ENCODE results near the gene ETHE1.

ETHE1 gene

GRCh38 chr19:43503501-43504425 is 23.2 kb downstream of the ETHE1 start:
- peak; percentile 88 for DNase-seq
- in situ Hi-C loops (cut with HindIII; ENCODE audit: low pct_ligation_motif_present, low sequenced_read_pairs), result no loop called here
- no peak for TF ChIP-seq CTCF (IDR thresholded peaks at IDR 0.05; ENCODE audit: low read depth, low read length, missing control alignments)
- Histone ChIP-seq H3K27ac (peak overlapping the region; percentile 4), H3K4me3 (ENCODE audit: low read depth, low read length) (peak overlapping the region; percentile 77), H3K36me3 (replicated peaks) (peaks cover 5% of the 10 kb centered on the region), H3K27me3 (replicated peaks) (no peaks in the 10 kb centered on the region)

- H3K36me3 ChIP-seq (replicated peaks), result no peaks in the 10 kb centered on the region
- H3K4me3 ChIP-seq (ENCODE audit: low read depth, low read length), result no peak overlapping the region
- no peak overlapping the region for H3K27ac ChIP-seq
- in situ Hi-C loops (cut with HindIII; ENCODE audit: low pct_ligation_motif_present, low sequenced_read_pairs), result no loop called here
- H3K27me3 ChIP-seq (replicated peaks), result no peaks in the 10 kb centered on the region
- DNase-seq, result no peak
- TF ChIP-seq CTCF (IDR thresholded peaks at IDR 0.05; ENCODE audit: low read depth, low read length, missing control alignments), result no peak
Observed at GRCh38 chr19:43502419-43502976, 24.5 kb downstream of the ETHE1 start.

- no peak overlapping the region for H3K4me3 ChIP-seq (ENCODE audit: low read depth, low read length)
- no peak overlapping the region for H3K27ac ChIP-seq
- in situ Hi-C loops (cut with HindIII; ENCODE audit: low pct_ligation_motif_present, low sequenced_read_pairs), result no loop called here
- no peaks in the 10 kb centered on the region for H3K36me3 ChIP-seq (replicated peaks)
- TF ChIP-seq CTCF (IDR thresholded peaks at IDR 0.05; ENCODE audit: low read depth, low read length, missing control alignments), result no peak
- H3K27me3 ChIP-seq (replicated peaks), result no peaks in the 10 kb centered on the region
- no peak for DNase-seq
Observed at GRCh38 chr19:43501661-43502418, 25.2 kb downstream of the ETHE1 start.

GRCh38 chr19:43499042-43499441 is 28.0 kb downstream of the ETHE1 start:
- H3K27ac ChIP-seq, result no peak overlapping the region
- DNase-seq, result no peak
- H3K4me3 ChIP-seq (ENCODE audit: low read depth, low read length), result no peak overlapping the region
- H3K27me3 ChIP-seq (replicated peaks), result no peaks in the 10 kb centered on the region
- in situ Hi-C loops (cut with HindIII; ENCODE audit: low pct_ligation_motif_present, low sequenced_read_pairs), result no loop called here
- no peaks in the 10 kb centered on the region for H3K36me3 ChIP-seq (replicated peaks)
- no peak for TF ChIP-seq CTCF (IDR thresholded peaks at IDR 0.05; ENCODE audit: low read depth, low read length, missing control alignments)

- in situ Hi-C loops (cut with HindIII; ENCODE audit: low pct_ligation_motif_present, low sequenced_read_pairs), result no loop called here
- Histone ChIP-seq H3K36me3 (replicated peaks) (no peaks in the 10 kb centered on the region), H3K4me3 (ENCODE audit: low read depth, low read length) (no peak overlapping the region), H3K27ac (no peak overlapping the region), H3K27me3 (replicated peaks) (no peaks in the 10 kb centered on the region)
- DNase-seq, result no peak
- no peak for TF ChIP-seq CTCF (IDR thresholded peaks at IDR 0.05; ENCODE audit: low read depth, low read length, missing control alignments)
Observed at GRCh38 chr19:43498233-43498842, 28.7 kb downstream of the ETHE1 start.
